ENCODE measurements around the gene MPV17. TPM values are rescaled to one million over a fixed set of nuclear protein-coding genes. Genes with fewer than 3 reads are reported as not detected.
"Not testable (repeated sequence)": the region's sequence is repeated elsewhere in the genome, so short reads cannot be mapped to it uniquely, and the experiment has no call there.

MPV17 gene
- total RNA-seq, 1 donor from 2014 or later = 79.2 TPM

DNA sequence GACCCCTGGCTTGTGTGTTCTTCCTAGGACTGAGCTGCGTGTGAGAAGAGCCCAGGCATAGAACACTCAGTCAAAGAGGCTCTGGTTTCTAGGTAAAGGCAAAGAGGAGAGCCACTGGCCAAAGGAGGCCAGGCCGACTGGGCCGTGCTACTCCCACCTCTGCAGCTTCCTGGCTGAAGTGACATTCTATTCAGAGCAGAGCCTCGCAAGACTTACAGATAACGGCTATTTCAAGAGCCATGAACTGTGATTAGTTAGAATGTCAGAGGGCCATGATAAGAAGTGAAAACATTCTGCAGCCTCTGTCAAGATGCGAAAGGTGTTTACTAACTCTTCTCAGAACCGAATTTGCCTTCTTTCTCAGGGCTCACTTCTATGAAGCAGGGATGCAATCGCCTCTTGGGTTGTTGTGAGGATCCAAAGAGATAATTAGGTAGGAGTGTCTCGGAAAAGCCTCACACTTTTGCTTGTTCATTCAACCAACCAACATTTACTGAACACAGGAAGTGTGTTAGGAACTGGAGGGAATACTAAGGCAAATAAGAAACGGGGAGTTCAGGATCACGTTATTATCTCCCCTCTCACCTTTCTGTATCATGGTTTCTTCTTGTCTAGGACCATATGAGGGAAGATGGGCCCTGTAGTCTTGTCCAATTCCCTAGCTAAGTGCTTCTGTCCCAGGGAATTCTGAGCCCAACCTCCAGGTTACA, 51.1 kb downstream of the MPV17 start:
- peaks cover 16% of the 10 kb centered on the region for H3K27me3 ChIP-seq (ENCODE audit: low read depth)
- TF ChIP-seq CTCF (IDR thresholded peaks at IDR 0.05) = no peak
- no peaks in the 10 kb centered on the region for H3K9me3 ChIP-seq
- intact Hi-C loops (cut with DNase I) = no loop called here
- no peak overlapping the region for H3K4me3 ChIP-seq
- H3K36me3 ChIP-seq = no peaks in the 10 kb centered on the region
- ATAC-seq (no peak), DNase-seq (no peak)
- H3K27ac ChIP-seq = no peak overlapping the region
- H3K4me1 ChIP-seq = no peaks in the 10 kb centered on the region

DNA sequence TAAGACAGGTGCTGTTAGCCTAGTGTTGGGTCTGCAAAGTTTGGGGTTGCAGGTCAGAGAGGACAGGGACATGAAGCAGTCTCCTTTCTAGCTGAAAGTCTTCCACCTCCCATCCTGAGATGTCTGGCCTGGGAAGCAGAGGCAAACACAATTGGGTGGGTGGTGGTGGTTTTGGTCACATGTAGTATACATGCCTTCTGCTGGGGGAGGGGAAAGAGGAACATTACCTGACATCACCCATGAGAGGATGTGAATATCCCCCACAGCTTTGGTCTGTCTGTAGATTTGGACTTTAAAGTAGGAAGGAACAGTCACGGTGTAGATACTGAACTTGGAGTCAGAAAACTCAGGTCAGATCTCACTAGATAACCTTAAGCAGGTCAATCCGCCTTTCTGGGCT, 52.2 kb downstream of the MPV17 start:
- ATAC-seq (no peak), DNase-seq (no peak)
- intact Hi-C loops (cut with DNase I) = no loop called here
- no peaks in the 10 kb centered on the region for H3K9me3 ChIP-seq
- H3K4me1 ChIP-seq = no peaks in the 10 kb centered on the region
- H3K4me3 ChIP-seq = no peak overlapping the region
- H3K27me3 ChIP-seq (ENCODE audit: low read depth) = peaks cover 28% of the 10 kb centered on the region
- no peaks in the 10 kb centered on the region for H3K36me3 ChIP-seq
- no peak overlapping the region for H3K27ac ChIP-seq
- no peak for TF ChIP-seq CTCF (IDR thresholded peaks at IDR 0.05)

DNA sequence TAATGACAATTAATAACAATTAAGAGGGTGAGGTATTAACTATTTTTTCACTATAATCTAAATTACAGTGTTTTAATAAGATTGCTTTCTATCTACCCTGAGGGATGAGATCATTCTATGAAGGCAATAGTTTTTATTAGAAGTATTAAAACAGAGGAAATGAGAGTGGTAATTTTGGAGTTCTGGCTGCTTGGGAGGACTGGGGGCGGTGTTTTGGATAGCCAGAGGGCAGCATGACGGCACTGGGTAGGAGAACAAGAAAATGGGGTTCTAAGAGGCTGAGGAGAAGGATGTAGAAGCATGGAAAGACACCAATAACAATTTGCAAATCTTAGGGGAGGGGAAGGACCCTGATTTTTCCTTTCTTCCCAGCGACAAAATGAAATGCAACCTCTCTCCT, 52.8 kb downstream of the MPV17 start:
- Histone ChIP-seq H3K9me3 (no peaks in the 10 kb centered on the region), H3K36me3 (no peaks in the 10 kb centered on the region), H3K27me3 (ENCODE audit: low read depth) (peaks cover 30% of the 10 kb centered on the region), H3K4me3 (no peak overlapping the region), H3K27ac (no peak overlapping the region), H3K4me1 (peaks cover 4% of the 10 kb centered on the region)
- DNase-seq = no peak
- ATAC-seq = no peak
- no peak for TF ChIP-seq CTCF (IDR thresholded peaks at IDR 0.05)
- intact Hi-C loops (cut with DNase I) = no loop called here

DNA sequence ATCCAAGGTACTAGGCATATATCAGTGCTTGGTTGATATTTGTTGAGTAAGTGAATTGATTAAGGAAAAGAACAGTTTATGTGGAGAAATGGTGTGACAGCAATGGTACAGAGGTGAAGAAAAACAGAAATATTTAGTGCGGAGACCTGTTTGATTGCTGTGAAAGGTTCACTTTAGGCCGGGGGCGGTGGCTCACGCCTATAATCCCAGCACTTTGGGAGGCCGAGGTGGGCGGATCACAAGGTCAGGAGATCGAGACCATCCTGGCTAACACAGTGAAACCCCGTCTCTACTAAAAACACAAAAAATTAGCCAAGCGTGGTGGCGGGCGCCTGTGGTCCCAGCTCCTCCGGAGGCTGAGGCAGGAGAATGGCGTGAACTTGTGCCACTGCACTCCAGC, 54.6 kb downstream of the MPV17 start:
- DNase-seq; H3K9me3 ChIP-seq; H3K27ac ChIP-seq; intact Hi-C loops (cut with DNase I); ATAC-seq; H3K36me3 ChIP-seq; H3K4me3 ChIP-seq: not testable (repeated sequence)
- Histone ChIP-seq H3K27me3 (ENCODE audit: low read depth) (peaks cover 47% of the 10 kb centered on the region), H3K4me1 (peaks cover 22% of the 10 kb centered on the region)

DNA sequence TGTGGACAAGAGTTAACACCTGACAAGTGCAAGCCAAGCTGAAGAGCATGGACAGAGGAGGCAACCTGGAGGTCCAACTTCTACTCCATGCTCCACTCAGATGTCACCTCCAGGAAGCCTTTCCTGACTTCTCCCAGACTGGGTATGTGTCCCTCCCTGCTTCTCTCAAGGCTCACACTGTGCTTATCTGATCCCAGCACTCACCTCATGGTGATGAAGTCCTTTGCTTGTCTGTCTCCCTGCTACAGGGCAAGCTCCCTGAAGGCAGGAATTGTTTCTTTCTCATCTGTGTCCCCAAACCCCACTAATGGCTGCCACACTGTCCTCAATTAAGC, 57.4 kb downstream of the MPV17 start:
- peaks cover 32% of the 10 kb centered on the region for H3K4me1 ChIP-seq
- TF ChIP-seq CTCF (IDR thresholded peaks at IDR 0.05) = no peak
- H3K27ac ChIP-seq = no peak overlapping the region
- intact Hi-C loops (cut with DNase I) = no loop called here
- H3K36me3 ChIP-seq = no peaks in the 10 kb centered on the region
- no peak for DNase-seq
- ATAC-seq = no peak
- peaks cover 75% of the 10 kb centered on the region for H3K27me3 ChIP-seq (ENCODE audit: low read depth)
- H3K9me3 ChIP-seq = no peaks in the 10 kb centered on the region
- no peak overlapping the region for H3K4me3 ChIP-seq

DNA sequence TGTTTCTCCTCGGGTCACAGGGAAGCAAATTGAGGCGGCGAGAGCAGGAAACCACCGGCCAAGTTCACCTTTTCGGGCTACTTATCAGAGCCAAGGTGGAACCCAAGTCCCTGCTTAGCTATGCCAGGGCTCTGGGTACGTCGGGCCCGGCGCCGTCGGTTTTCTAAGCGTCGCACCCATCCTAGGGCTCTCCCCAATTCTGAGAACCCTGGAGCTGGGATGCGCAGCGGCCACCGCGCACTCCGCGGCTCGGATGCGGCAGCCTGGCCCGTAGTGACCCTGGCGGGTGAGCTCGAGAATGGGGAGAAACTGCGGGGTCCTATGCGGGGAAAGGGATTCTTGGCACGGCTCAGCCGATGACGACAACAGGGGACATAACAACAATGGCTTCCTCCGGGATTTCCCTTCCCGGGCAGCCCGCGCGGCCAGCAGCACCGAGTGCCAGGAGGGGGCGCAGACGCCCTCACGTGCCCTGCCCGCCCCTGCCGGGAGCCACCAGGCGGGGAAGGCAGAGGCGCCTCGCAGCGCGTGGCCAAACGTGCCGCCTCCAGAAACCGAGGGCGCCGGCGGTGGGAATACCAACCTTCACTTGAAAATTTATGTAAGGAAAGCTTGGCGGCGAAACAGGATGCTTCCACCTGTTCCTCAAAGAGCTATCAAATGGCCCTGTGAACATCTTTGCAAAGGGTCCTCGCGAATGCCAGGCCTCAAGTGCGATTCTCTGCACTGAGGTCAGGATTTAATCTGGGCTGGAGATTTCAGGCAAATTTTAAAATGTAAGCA, 58.0 kb downstream of the MPV17 start:
- H3K4me1 ChIP-seq = peaks cover 32% of the 10 kb centered on the region
- peaks cover 80% of the 10 kb centered on the region for H3K27me3 ChIP-seq (ENCODE audit: low read depth)
- no peak overlapping the region for H3K27ac ChIP-seq
- TF ChIP-seq CTCF (IDR thresholded peaks at IDR 0.05) = peak; percentile 62
- peak; percentile 72 for DNase-seq
- peak overlapping the region; percentile 40 for H3K4me3 ChIP-seq
- H3K36me3 ChIP-seq = no peaks in the 10 kb centered on the region
- intact Hi-C loops (cut with DNase I) = no loop called here
- peak; percentile 82 to 85 for ATAC-seq
- no peaks in the 10 kb centered on the region for H3K9me3 ChIP-seq
